HEK293 (cell line): ENCODE results near the gene TEP1.
"Not testable (repeated sequence)": the region's sequence is repeated elsewhere in the genome, so short reads cannot be mapped to it uniquely, and the experiment has no call there.

Experiments used
- CTCF ChIP-seq: fragments of 450-650 bp; formaldehyde crosslinking; IDR thresholded peaks from 2 replicates; pipeline ENCODE4 v1.5.1; 2016; ENCODE audit warnings: missing biosample characterization, missing genetic modification characterization
- GLIS1 ChIP-seq: fragments of 450-650 bp; formaldehyde crosslinking; IDR thresholded peaks from 2 replicates; pipeline ENCODE4 v1.5.1; 2016; ENCODE audit warnings: missing biosample characterization, missing genetic modification characterization
- KLF1 ChIP-seq: fragments of 450-650 bp; formaldehyde crosslinking; IDR thresholded peaks from 2 replicates; pipeline ENCODE4 v1.5.1; 2016; ENCODE audit warnings: missing biosample characterization, missing genetic modification characterization
- RBAK ChIP-seq: fragments of 450-650 bp; formaldehyde crosslinking; IDR thresholded peaks from 2 replicates; pipeline ENCODE4 v1.5.1; 2016; ENCODE audit warnings: missing biosample characterization, missing genetic modification characterization
- YY1 ChIP-seq: fragments of 450-650 bp; formaldehyde crosslinking; IDR thresholded peaks from 2 replicates; pipeline ENCODE4 v1.5.1; 2018; ENCODE audit warnings: missing biosample characterization, missing genetic modification characterization
- ZBTB21 ChIP-seq: fragments of 450-650 bp; formaldehyde crosslinking; IDR thresholded peaks from 2 replicates; pipeline ENCODE4 v1.5.1; 2017; ENCODE audit warnings: missing biosample characterization, missing genetic modification characterization
- ZNF114 ChIP-seq: fragments of 450-650 bp; formaldehyde crosslinking; IDR thresholded peaks from 2 replicates; pipeline ENCODE4 v1.5.0; 2017; ENCODE audit warnings: missing biosample characterization, missing genetic modification characterization
- ZNF175 ChIP-seq: fragments of 450-650 bp; formaldehyde crosslinking; IDR thresholded peaks from 2 replicates; pipeline ENCODE4 v1.5.1; 2016; ENCODE audit warnings: missing biosample characterization, missing genetic modification characterization
- ZNF660 ChIP-seq: fragments of 450-650 bp; IDR thresholded peaks from 2 replicates; pipeline ENCODE4 v1.5.1; 2018; ENCODE audit warnings: missing biosample characterization, mild to moderate bottlenecking, missing genetic modification characterization
- ZSCAN5A ChIP-seq: fragments of 450-650 bp; formaldehyde crosslinking; IDR thresholded peaks from 2 replicates; pipeline ENCODE4 v1.5.1; 2016; ENCODE audit warnings: missing biosample characterization, missing genetic modification characterization
- TF ChIP-seq, protein P1 (sequence below): fragments of 450-650 bp; formaldehyde crosslinking; IDR thresholded peaks from 2 replicates; pipeline ENCODE4 v1.5.1; 2016; ENCODE audit warnings: missing biosample characterization, missing genetic modification characterization, low read depth
- TF ChIP-seq, protein P2 (sequence below): fragments of 450-650 bp; formaldehyde crosslinking; IDR thresholded peaks from 2 replicates; pipeline ENCODE4 v1.5.1; 2016; ENCODE audit warnings: missing biosample characterization, missing genetic modification characterization

- not testable (repeated sequence) for TF ChIP-seq CTCF (tag by site-specific recombination); GLIS1 (tag by site-specific recombination); YY1 (tag by site-specific recombination); KLF1 (tag by site-specific recombination); ZBTB21; ZNF175; ZNF114 (tag by site-specific recombination); ZNF660 (tag by site-specific recombination); ZSCAN5A; RBAK (tag by site-specific recombination)
- TF ChIP-seq, protein P1, sequence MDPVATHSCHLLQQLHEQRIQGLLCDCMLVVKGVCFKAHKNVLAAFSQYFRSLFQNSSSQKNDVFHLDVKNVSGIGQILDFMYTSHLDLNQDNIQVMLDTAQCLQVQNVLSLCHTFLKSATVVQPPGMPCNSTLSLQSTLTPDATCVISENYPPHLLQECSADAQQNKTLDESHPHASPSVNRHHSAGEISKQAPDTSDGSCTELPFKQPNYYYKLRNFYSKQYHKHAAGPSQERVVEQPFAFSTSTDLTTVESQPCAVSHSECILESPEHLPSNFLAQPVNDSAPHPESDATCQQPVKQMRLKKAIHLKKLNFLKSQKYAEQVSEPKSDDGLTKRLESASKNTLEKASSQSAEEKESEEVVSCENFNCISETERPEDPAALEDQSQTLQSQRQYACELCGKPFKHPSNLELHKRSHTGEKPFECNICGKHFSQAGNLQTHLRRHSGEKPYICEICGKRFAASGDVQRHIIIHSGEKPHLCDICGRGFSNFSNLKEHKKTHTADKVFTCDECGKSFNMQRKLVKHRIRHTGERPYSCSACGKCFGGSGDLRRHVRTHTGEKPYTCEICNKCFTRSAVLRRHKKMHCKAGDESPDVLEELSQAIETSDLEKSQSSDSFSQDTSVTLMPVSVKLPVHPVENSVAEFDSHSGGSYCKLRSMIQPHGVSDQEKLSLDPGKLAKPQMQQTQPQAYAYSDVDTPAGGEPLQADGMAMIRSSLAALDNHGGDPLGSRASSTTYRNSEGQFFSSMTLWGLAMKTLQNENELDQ (tag by site-specific recombination), result not testable (repeated sequence)
- TF ChIP-seq, protein P2, sequence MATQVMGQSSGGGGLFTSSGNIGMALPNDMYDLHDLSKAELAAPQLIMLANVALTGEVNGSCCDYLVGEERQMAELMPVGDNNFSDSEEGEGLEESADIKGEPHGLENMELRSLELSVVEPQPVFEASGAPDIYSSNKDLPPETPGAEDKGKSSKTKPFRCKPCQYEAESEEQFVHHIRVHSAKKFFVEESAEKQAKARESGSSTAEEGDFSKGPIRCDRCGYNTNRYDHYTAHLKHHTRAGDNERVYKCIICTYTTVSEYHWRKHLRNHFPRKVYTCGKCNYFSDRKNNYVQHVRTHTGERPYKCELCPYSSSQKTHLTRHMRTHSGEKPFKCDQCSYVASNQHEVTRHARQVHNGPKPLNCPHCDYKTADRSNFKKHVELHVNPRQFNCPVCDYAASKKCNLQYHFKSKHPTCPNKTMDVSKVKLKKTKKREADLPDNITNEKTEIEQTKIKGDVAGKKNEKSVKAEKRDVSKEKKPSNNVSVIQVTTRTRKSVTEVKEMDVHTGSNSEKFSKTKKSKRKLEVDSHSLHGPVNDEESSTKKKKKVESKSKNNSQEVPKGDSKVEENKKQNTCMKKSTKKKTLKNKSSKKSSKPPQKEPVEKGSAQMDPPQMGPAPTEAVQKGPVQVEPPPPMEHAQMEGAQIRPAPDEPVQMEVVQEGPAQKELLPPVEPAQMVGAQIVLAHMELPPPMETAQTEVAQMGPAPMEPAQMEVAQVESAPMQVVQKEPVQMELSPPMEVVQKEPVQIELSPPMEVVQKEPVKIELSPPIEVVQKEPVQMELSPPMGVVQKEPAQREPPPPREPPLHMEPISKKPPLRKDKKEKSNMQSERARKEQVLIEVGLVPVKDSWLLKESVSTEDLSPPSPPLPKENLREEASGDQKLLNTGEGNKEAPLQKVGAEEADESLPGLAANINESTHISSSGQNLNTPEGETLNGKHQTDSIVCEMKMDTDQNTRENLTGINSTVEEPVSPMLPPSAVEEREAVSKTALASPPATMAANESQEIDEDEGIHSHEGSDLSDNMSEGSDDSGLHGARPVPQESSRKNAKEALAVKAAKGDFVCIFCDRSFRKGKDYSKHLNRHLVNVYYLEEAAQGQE (tag by site-specific recombination), result not testable (repeated sequence)
Measured at GRCh38 chr14:20358474-20358873, 54.8 kb downstream of the TEP1 start.
